ENCODE results near the gene RPS6KA3. TPM values are rescaled to one million over a fixed set of nuclear protein-coding genes. Genes with fewer than 3 reads are reported as not detected.

The RPS6KA3 gene
- total and polyA plus RNA-seq, 10 donors: 8.4 to 85.9 (median 60.4) TPM

DNA sequence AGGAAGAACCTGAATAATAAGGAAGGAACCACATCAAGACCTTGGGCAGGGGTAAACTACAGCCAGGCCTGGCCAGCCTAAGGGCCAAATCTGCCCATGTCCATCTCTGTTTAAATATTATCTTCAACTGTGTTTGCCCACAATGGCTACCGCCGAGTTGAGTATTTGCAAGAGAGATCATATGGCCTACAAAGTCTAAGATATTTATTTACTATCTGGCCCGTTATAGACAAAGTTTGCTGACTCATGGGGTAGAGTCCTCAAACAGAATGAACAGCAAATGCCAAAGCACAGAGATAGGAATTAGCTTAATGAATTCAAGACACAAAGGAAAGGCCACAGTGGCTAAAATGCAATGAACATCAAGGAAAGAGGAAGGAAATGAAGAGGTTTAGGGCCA lies 44.8 kb downstream of the RPS6KA3 start:
- intact Hi-C loops (cut with DNase I; ENCODE audit: low total_unique reads): no loop called here

DNA sequence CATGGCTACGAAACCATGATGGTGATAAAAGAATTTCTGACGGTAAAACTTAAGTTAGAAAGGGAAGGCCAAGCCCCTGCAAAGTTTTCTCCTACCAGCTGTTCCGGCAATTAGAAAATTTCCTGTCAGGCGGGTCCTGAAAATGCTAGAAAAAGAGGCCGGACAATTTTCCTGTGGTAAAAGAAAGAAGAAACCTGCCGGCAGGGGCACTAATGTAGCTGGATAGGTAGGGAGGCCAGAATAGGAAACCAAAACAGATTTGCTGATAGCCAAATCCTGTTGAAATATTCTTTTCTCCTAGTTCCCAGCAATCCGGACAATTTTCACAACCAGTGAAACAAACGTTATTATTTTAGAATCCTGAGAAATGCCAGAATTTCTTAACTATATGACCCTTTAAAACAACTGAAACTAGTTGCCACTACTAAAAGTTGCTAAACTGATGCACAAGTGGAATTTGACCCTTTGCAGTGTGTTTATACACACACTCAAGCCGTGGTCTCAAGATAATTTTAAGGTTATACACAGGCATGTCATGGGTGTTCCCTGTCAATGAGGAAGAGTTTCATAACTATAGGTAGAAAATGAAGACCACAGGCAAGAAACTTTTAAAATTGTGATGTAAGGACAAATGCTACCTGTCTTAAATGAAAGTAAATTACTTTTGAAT lies 47.7 kb downstream of the RPS6KA3 start:
- H3K36me3 ChIP-seq: no peaks in the 10 kb centered on the region
- no peak for DNase-seq
- peak overlapping the region in 7 of 8 donors; percentile 7 to 60 (median 41) for H3K27ac ChIP-seq
- H3K27me3 ChIP-seq (replicated peaks in 1 of 7): peaks cover 0 to 7% (median 0%) of the 10 kb centered on the region in 7 donors
- TF ChIP-seq, protein P1, sequence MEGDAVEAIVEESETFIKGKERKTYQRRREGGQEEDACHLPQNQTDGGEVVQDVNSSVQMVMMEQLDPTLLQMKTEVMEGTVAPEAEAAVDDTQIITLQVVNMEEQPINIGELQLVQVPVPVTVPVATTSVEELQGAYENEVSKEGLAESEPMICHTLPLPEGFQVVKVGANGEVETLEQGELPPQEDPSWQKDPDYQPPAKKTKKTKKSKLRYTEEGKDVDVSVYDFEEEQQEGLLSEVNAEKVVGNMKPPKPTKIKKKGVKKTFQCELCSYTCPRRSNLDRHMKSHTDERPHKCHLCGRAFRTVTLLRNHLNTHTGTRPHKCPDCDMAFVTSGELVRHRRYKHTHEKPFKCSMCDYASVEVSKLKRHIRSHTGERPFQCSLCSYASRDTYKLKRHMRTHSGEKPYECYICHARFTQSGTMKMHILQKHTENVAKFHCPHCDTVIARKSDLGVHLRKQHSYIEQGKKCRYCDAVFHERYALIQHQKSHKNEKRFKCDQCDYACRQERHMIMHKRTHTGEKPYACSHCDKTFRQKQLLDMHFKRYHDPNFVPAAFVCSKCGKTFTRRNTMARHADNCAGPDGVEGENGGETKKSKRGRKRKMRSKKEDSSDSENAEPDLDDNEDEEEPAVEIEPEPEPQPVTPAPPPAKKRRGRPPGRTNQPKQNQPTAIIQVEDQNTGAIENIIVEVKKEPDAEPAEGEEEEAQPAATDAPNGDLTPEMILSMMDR (IDR thresholded peaks at IDR 0.05 in 8 of 11, conservative IDR thresholded peaks at IDR 0.05 in 3 of 11): peak in 2 of 11 experiments; percentile 19 to 24
- TF ChIP-seq POLR2AphosphoS5 (IDR thresholded peaks at IDR 0.05): no peak
- TF ChIP-seq POLR2A (IDR thresholded peaks at IDR 0.05): no peak
- WGBS, 5 donors: 23 to 41% (median 29%) methylated on average over 9 of the region's 9 CpGs
- H3K4me3 ChIP-seq: peak overlapping the region in 3 of 8 donors; percentile 9 to 37 (median 23)
- intact Hi-C loops (cut with DNase I; ENCODE audit: low total_unique reads): no loop called here
- no peaks in the 10 kb centered on the region for H3K9me3 ChIP-seq
- peaks cover 0 to 33% (median 15%) of the 10 kb centered on the region in 6 donors for H3K4me1 ChIP-seq

More for the DNA sequence above, 44.8 kb downstream of the RPS6KA3 start:
- Histone ChIP-seq H3K36me3 (no peaks in the 10 kb centered on the region), H3K4me1 (peaks cover 0 to 47% (median 20%) of the 10 kb centered on the region in 6 donors), H3K27me3 (replicated peaks in 1 of 7) (peaks cover 0 to 6% (median 0%) of the 10 kb centered on the region in 7 donors), H3K4me3 (no peak overlapping the region), H3K9me3 (no peaks in the 10 kb centered on the region), H3K27ac (peak overlapping the region in 3 of 8 donors; percentile 11 to 35 (median 16))
- TF ChIP-seq POLR2A (IDR thresholded peaks at IDR 0.05): no peak
- TF ChIP-seq, protein P1 (IDR thresholded peaks at IDR 0.05 in 8 of 11, conservative IDR thresholded peaks at IDR 0.05 in 3 of 11): no peak
- no peak for TF ChIP-seq POLR2AphosphoS5 (IDR thresholded peaks at IDR 0.05)
- DNase-seq: no peak
- WGBS, 5 donors: 63 to 77% (median 70%) methylated on average over 3 of the region's 3 CpGs

DNA sequence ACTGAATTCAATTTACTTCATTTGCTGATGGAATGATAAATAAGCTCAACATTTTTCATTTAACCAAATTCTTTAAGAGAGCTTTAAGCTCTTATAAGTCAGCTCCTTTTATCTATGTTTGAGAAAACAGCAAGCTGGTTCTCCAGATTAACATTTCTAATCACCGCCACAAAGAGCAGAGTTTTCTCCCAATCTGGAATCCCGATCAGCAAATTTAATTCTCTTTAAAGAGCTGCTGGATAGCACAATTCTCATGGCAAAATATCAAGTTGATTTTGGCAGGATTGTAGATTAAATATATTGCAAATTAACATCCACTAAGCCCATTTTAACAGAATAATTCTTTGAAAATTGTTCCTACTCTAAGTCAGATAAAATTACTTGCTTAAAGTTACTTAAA lies 48.8 kb downstream of the RPS6KA3 start:
- no peak for DNase-seq

More for the DNA sequence above, 48.8 kb downstream of the RPS6KA3 start:
- peaks cover 0 to 7% (median 0%) of the 10 kb centered on the region in 7 donors for H3K27me3 ChIP-seq (replicated peaks in 1 of 7)
- H3K27ac ChIP-seq: peak overlapping the region in 7 of 8 donors; percentile 11 to 60 (median 41)
- intact Hi-C loops (cut with DNase I; ENCODE audit: low total_unique reads): no loop called here
- H3K4me1 ChIP-seq: peaks cover 0 to 33% (median 15%) of the 10 kb centered on the region in 6 donors
- WGBS, 5 donors: 50 to 86% (median 63%) methylated on average over 2 of the region's 2 CpGs
- TF ChIP-seq, protein P1 (IDR thresholded peaks at IDR 0.05 in 8 of 11, conservative IDR thresholded peaks at IDR 0.05 in 3 of 11): no peak
- no peak for TF ChIP-seq POLR2A (IDR thresholded peaks at IDR 0.05)
- TF ChIP-seq POLR2AphosphoS5 (IDR thresholded peaks at IDR 0.05): no peak
- H3K4me3 ChIP-seq: peak overlapping the region in 3 of 8 donors; percentile 9 to 37 (median 23)
- H3K36me3 ChIP-seq: no peaks in the 10 kb centered on the region
- H3K9me3 ChIP-seq: no peaks in the 10 kb centered on the region

Data from spleen (tissue), 11 donors.